ENCODE data around the gene PI4KA. TPM values are rescaled to one million over a fixed set of nuclear protein-coding genes. Genes with fewer than 3 reads are reported as not detected.

PI4KA gene
- total and polyA plus RNA-seq, 4 donors, result 35.4 to 107 (median 50.3) TPM

- 89 to 94% methylated on average over 4 of the region's 4 CpGs for whole genome bisulfite sequencing, 2 donors
- H3K9ac ChIP-seq (ENCODE audit: insufficient read depth in 1 of 2, low read length in 2 of 2), result no peak overlapping the region
- peaks cover 0 to 2% (median 0%) of the 10 kb centered on the region in 5 donors for H3K4me1 ChIP-seq (ENCODE audit: control insufficient read depth in 5 of 5, insufficient read depth in 5 of 5, low read length in 5 of 5)
These were observed 70.6 kb downstream of the PI4KA start for GRCh38 chr22:20787746-20788626.

GRCh38 chr22:20787223-20787622 is 71.4 kb downstream of the PI4KA start:
- Histone ChIP-seq H3K27ac (ENCODE audit: low read depth in 1 of 2, low read length in 1 of 2) (no peak overlapping the region), H3K4me3 (no peak overlapping the region), H3K9ac (ENCODE audit: insufficient read depth in 1 of 2, low read length in 2 of 2) (no peak overlapping the region), H3K36me3 (ENCODE audit: control insufficient read depth in 4 of 4, insufficient read depth in 4 of 4, low read length in 4 of 4) (peaks cover 0 to 22% (median 0%) of the 10 kb centered on the region in 4 donors), H3K27me3 (ENCODE audit: control insufficient read depth in 3 of 3, insufficient read depth in 3 of 3, low read length in 2 of 3) (no peaks in the 10 kb centered on the region), H3K9me3 (ENCODE audit: control insufficient read depth in 4 of 4, insufficient read depth in 3 of 4, low read length in 3 of 4) (no peaks in the 10 kb centered on the region), H3K4me1 (ENCODE audit: control insufficient read depth in 5 of 5, insufficient read depth in 5 of 5, low read length in 5 of 5) (peaks cover 0 to 2% (median 0%) of the 10 kb centered on the region in 5 donors)
- no peak for TF ChIP-seq CTCF (IDR thresholded peaks at IDR 0.05; ENCODE audit: control extremely low read depth, extremely low read depth)
- no peak for ATAC-seq (ENCODE audit: insufficient read depth, low FRiP score)
- 99 to 100% methylated on average over 4 of the region's 4 CpGs for WGBS, 2 donors
- no peak for DNase-seq

More at GRCh38 chr22:20787746-20788626, 70.6 kb downstream of the PI4KA start:
- no peak for TF ChIP-seq CTCF (IDR thresholded peaks at IDR 0.05; ENCODE audit: control extremely low read depth, extremely low read depth)
- Histone ChIP-seq H3K27me3 (ENCODE audit: control insufficient read depth in 3 of 3, insufficient read depth in 3 of 3, low read length in 2 of 3) (no peaks in the 10 kb centered on the region), H3K4me3 (no peak overlapping the region), H3K9me3 (ENCODE audit: control insufficient read depth in 4 of 4, insufficient read depth in 3 of 4, low read length in 3 of 4) (no peaks in the 10 kb centered on the region), H3K36me3 (ENCODE audit: control insufficient read depth in 4 of 4, insufficient read depth in 4 of 4, low read length in 4 of 4) (peaks cover 0 to 29% (median 0%) of the 10 kb centered on the region in 4 donors), H3K27ac (ENCODE audit: low read depth in 1 of 2, low read length in 1 of 2) (no peak overlapping the region)
- DNase-seq (no peak), ATAC-seq (ENCODE audit: insufficient read depth, low FRiP score) (no peak)

GRCh38 chr22:20786536-20786979 is 72.1 kb downstream of the PI4KA start:
- Histone ChIP-seq H3K36me3 (ENCODE audit: control insufficient read depth in 4 of 4, insufficient read depth in 4 of 4, low read length in 4 of 4) (peaks cover 0 to 22% (median 0%) of the 10 kb centered on the region in 4 donors), H3K9me3 (ENCODE audit: control insufficient read depth in 4 of 4, insufficient read depth in 3 of 4, low read length in 3 of 4) (no peaks in the 10 kb centered on the region), H3K9ac (ENCODE audit: insufficient read depth in 1 of 2, low read length in 2 of 2) (no peak overlapping the region), H3K4me3 (no peak overlapping the region), H3K27me3 (ENCODE audit: control insufficient read depth in 3 of 3, insufficient read depth in 3 of 3, low read length in 2 of 3) (no peaks in the 10 kb centered on the region), H3K4me1 (ENCODE audit: control insufficient read depth in 5 of 5, insufficient read depth in 5 of 5, low read length in 5 of 5) (peaks cover 0 to 2% (median 0%) of the 10 kb centered on the region in 5 donors), H3K27ac (ENCODE audit: low read depth in 1 of 2, low read length in 1 of 2) (no peak overlapping the region)
- TF ChIP-seq CTCF (IDR thresholded peaks at IDR 0.05; ENCODE audit: control extremely low read depth, extremely low read depth), result no peak
- ATAC-seq (ENCODE audit: insufficient read depth, low FRiP score) (no peak), DNase-seq (no peak)
- WGBS, 2 donors, result 80 to 88% methylated on average over 10 of the region's 10 CpGs

All from lung (tissue), 12 donors.